NCI-H128 (cell line): ENCODE results near the gene IMPA2.
"Not testable (repeated sequence)": the region's sequence is repeated elsewhere in the genome, so short reads cannot be mapped to it uniquely, and the experiment has no call there.

ENCODE experiments used
- DNase-seq: peaks from one replicate; lab custom pipeline; 2025; ENCODE audit not compliant: unreplicated experiment; lab: John Stamatoyannopoulos, UW

Gene IMPA2

DNA sequence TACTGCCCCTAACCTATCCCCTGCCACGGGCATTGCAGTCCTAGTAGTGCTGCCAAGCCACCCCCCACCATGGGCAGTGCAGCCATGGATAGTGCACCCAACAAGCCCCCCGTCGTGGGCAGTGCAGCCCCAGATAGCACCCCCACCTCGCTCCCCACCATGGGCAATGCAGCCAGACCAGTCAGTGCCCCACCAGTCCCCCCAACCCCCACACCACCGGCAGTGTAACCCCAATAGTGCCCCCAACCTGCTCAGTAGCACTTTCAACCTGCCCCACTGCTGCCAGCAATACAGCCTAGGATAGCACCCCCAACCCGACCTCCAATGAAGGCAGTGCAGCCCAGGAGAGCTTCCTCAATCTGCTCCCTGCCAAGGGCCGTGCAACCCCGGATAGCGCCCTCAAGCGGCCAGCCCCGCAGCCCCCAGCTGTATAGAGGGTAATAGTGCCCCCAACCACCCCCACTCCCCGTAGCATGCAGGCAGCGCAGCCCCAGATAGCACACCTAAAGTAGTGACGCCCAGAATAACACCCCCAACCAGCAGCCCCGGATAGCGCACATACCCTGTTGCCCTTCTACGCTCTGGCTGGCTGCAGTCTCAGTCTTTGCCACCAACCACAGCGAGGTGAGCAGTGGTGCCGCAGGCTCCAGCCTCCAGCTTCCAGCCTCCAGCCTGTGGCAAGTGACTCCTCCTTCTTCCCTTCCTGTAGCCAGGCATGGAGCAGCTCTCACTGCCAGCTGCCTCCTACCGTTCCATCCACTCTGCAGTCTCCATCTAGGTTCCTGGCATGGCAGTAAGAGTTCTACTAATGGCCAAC, 66.9 kb downstream of the IMPA2 start:
- DNase-seq: no peak

DNA sequence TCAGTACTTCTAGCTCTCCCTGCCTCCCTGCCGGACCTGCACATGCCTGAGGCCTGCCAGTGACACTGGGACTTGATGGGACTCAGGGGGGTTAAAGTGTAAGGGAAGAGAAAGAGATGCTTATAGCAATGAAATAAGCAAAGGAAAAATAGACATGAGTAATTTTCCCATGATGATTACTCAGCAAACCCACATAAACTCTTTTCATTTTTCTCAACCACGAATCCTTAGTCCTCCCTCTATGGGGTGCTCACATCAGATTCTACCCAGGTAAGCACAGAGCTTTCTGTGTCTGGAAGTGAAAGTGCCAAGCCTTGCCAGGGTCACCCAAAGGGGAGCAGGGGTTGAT, 67.5 kb downstream of the IMPA2 start:
- no peak for DNase-seq

DNA sequence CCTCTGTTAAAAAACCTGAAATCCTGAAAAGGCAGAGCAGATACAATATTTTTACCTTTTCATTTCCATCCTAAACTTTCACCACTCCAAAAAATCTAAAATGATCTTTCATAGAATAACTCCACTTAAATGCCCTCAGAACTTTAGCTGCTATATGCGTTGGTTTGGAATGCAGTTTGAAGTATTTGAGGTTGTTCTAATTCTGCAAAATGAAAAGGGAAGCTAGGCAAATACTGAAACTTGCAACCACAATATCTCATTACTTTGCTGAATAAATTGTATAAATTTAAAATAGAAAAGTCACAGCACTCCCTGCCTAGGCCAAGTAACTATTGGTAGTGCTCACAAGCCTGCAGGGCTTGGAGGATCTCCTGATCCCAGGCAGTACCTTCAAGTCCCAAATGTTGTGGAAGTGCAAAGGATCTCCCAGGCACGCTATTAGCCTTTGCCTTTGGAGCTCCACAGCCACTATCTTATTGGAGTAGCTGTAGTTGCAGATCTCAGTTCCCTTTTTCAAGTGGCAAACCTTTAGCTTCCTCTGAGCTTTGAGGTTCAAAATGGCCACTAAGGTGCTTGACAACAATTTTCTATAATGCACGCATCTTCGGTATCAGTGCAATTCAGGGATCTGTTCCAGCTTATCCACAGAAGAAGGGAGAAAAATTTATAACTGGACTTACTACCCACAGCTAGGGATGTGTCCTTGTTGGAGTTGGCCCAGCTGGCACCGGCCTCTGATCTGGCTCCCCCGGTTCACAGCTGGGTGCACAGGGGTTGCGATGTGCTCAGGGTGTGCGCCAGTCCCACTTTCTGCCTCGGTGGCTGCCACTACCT, 68.9 kb downstream of the IMPA2 start:
- DNase-seq: no peak

DNA sequence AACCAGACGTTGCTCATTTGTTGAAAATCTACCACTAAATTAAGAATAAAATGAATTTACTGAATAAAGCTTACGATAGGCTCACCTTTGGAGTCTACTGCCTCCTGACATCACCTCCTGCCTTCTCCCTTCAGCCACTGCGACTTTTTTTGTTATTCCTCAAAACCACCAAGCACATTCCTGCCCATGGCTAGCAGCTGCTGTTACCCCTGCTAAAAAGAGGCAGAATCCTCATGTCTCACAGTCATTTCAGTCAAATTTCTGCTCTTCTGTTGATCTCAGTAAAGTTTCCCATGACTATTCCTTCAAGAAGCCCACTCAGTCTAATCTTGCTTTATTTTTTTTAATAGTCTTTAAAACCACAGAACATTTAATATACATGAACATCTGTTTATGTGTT, 71.6 kb downstream of the IMPA2 start:
- no peak for DNase-seq

DNA sequence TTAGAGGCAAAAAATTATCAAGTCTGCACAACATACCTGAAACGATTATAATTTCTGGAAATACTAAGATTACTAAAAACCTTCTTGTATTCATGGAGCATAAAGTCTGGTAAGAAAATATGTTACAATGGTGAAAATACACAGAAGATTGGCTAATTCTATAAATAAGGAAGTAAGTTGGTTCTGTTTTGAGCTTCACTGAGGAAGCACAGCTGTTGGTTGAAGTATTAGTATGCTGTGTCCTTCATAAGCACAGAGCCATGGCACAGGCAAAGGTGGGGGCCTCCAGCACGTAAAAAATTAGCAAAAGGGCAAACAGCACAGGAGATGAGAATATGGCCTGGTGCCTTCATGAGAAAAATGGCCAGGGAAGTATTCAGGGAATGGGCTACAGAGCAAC, 72.0 kb downstream of the IMPA2 start:
- DNase-seq: no peak

DNA sequence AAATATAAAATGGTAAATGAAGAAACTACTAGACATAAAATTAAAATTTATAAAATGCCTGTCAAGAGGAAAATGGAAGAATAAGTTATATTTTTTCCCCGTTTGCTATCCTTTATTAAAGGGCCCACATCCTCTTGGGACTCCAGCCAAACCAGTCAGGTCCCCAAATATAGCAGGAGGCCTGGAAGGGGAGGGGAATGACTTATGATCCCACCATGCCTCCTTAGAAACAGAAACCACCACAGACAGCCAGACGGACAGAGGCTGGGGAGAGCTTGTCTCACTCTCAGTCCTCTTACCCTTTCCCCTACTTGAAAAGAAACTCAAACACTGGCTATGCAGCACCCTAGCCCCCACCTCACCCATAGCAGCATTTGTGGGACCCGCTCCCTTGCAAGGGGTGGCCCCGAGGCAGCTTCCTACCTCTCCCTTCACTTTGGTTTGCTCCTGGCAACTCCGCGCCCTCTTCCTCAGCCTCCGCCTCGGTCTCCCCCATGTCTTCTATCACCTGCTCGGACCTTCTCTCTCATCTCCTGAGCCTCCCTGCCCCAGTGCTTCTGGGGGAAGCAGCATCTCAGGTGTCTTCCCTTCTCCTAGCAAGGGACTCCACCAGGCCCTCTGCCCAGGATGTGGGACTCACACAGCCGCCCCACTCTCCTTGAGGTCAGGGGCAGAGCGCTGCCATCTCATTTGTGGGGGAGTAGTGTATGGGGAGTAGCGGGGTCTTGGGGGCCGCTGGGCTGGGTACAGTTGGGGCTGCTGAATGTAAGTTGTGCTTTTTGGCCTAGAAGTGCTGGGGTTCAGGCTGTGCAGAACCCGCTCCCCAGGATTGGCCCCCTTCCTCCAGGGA, 75.0 kb downstream of the IMPA2 start:
- no peak for DNase-seq

DNA sequence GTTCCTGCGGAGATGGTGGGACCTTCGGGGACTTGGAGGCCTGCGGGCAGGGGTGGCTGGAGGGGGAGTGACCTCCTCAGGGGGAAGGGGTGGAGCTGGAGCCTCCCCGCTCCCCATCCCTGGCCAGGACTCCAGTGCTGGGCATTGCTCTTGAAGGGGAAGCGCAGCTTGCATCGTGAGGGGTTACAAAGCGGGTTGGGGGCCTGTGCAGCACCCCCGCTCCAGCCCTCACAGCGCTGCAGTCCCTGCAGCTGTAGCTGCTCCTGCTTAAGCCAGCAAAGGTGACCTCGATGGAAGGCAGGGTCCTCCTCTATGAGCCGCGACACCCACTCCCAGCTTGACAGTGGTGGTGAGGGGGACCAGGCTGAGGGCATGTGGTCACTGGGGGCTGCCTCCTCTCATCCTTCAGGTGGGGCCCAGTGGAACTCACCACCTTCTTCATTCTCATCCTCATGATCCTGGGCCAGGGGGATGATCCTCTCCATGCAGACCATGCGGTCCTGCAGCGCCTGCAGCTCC, 75.6 kb downstream of the IMPA2 start:
- DNase-seq: no peak

DNA sequence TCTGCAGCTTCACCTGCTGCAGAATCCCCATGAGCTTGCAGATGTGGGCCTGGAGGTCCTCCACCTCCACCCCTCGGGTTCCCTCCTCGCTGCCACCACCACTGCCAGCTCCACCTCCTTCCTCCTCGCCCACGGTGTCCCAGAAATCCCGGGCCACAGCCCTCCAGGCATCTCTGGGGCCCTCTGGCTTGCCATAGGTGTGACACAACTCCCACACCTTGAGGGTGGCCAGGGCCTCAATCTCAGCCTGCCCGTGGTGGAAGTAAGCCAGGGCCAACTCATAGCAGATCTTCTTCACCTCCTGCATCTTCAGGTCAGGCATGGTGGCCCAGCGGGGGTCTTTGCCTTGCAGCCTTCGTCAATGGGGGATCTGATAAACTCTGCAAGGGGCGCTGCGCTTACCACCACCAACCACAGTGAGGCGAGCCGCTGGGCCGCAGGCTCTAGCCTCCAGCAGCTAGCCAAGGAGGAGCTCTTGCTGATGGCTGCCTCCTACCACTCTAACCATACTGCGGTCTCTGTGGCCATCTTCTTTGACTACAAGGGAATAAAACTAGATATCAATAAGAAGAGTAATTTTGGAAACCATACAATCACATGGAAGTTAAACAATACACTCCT, 76.2 kb downstream of the IMPA2 start:
- no peak for DNase-seq

DNA sequence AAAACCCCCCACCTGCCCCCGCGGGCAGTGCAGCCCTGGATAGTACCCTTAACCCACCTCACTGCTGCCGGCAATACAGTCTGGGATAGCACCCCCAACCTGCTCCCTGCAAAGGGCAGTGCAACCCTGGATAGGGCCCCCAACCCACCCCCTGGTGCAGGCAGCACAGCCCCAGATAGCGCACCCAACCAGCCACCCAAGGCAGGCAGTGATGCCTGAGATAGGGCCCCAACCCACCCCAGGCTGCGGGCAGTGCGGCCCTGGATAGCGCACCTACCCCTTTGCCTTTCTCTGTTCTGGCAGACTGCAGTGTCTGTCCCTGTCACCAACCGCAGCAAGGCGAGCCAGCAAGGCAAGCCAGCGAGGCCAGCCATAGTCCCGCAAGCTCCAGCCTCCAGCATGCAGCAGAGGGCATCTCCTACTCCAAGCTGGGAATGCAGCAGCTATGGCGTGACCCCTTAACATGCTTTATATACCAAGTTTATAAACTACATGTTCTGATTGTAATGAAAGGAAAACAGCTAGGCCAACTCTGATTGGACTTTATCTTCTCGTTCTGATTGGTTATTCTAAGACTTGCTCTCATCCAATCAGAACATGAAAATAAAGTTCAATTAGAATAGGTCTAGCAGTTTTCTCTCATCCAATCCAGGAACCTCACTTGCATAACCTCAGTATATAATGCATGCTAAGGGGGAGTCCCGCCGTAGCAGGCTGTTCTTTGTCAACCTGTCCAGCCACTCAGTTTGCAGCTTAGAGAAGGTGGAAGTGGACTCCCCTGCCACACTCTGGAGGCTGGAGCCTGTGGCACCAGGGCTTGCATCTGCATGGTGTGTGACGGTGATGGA, 78.3 kb downstream of the IMPA2 start:
- DNase-seq: no peak

DNA sequence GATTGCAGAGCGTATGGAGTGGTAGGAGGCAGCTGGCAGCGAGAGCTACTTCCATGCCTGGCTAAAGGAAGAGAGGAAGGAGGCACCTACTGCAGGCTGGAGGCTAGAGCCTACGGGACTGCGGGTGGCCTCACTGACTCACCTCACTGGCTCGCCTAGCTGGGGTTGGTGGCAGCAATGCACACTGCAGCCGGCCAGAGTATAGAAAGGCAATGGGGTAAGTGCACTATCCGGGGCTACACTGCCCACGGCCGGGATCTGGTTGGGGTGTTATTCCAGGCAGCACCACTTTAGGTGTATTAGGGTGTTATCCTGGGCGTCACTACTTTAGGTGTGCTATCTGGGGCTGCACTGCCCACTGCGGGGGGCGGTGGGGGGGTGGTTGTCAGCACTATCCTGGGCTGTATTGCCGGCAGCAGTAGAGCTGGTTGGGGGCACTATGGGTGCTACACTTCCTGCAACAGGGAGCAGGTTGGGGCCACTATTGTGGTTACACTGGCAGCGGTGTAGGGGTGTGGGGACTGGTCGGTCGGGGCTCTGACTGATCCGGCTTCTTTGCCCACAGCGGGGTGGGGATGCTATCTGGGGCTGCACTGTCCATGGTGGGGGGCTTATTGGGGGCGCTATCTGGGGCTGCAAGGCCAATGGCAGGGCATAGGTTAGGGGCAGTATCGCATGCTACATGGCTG, 79.0 kb downstream of the IMPA2 start:
- DNase-seq: no peak

DNA sequence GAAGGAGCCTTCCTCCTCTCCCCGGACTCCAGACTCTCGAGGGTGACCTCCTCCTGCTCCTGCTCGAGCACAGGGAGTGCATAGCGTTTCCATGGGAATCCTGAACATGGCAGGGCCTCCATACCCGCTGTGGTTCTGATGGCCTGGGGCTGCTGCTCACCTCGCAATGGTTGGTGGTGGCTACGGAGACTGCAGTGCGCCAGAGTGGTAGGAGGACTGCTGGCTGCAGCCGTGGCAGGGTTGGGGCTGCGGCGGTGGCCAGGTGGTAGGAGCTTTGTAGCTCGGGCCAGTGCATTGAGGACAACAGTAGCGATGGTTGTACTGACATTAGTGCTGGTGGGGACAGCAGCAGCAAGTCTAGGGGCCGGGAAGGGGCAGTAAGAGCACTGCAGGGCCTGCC, 80.4 kb downstream of the IMPA2 start:
- no peak for DNase-seq

DNA sequence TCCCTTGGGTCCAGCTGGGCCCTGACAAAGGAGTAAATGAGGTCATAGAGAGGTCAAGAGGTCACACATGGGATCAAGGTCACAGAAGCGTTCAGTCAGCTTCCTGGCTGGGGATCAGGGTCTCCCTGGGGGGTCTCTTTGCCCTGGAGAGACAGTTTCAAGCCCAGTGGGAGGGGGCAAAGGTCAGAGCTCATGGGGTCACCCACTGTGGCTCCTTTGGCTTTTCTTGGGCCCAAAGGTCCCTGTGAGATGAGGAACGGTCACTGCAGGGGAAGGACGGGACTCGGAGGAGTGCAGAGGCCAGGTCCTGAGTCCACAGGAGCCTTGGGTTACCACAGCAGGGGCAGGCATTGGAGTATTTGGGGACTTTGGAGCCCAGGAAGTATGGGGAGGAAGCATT, 81.7 kb downstream of the IMPA2 start:
- DNase-seq: no peak

DNA sequence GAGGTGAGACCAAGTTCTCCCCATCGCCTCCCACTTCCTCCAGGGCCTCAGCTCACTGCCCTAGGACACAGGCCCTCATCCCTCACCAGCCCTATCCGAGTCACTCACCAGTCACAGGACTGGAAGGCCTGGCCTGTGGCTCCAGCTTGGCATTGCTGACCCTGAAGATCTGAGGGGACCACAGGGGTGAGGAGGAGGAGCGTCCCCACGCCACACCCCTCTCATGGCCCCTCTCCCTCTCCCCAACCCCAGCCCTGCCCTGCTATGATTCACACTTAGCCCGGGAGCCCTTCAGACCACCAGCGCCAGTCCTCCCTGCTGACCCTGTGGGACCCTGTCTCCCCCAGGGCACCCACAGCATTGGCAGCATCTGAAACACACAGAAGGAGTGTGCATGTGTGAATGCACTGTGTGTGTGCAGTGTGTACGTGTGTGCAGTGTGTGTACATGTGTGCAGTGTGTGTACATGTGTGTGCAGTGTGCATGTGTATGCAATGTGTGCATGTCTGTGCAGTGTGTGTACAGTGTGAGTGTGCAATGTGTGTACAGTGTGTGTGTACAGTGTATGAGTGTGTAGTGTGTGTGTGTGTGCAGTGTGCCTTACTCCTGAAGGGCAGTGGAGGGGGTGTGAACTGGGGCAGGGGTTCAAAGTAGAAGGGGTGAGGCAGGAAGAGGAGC, 82.9 kb downstream of the IMPA2 start:
- DNase-seq: no peak

DNA sequence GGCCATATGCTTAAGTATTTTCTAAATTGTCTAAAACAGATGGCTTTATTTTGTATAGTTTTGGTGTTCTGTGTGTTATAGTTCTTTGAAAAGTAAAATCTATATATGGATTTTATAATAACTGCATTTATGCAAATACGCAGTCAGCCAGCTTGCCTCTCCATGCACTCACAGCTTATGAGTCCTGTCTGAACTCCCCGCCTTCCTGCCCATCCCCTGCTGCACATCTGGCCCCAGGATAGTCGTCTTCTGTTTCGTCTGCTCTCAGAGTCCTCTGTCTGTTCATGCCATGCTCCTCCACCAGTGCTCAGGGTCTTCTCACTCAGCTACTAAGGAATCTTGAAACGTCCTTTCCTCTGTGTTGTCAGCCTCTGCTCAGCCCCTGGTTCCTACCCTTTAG, 84.1 kb downstream of the IMPA2 start:
- DNase-seq: no peak

DNA sequence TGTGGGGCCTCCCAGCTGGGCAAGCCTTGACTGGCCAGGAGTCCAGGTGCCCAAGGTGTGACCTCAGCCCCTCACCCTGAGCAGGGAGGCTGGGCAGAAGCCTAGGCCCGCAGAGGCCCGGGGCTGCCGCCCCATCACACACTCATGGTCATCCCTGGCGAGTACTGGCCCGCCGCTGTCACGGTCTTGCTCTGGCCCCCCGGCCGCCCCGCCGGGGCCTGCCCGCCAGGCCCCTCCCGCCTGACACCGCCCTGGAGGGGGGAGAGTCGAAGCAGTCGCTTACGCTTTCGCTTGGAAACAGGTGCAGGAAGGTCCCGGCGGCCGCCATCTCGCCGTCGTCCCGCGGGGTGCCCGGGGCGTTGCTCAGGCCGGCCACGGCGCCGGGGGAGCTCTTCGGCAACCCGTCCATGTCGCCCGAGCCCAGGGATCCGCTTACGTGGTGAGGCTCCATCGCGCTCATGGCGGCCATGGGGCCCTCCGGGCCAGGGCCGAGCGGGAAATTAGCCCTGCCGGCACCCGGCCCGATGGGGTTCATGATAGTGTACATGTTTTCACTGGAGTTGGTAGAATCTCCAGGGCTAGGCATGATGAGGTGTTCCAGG, 85.7 kb downstream of the IMPA2 start:
- no peak for DNase-seq

DNA sequence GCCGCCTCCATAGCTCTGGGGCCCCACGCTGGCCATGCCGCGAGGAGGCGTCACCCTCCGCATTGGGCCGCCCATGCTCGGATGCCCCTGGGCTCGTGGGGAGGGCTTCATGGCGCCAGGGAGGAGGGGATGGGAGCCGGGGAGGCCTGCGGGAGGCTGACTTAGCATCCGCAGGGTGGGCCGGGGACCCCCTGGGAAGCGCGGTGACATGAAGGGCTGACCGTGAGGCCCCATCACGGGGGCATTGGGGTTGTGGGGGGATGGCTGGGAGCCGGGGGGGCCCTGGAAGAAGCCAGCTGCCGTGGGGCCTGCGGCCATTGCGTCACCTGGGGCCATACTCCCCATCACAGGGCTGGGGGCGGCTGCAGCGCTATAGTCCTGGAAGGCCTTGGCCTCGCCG, 86.4 kb downstream of the IMPA2 start:
- DNase-seq: no peak

DNA sequence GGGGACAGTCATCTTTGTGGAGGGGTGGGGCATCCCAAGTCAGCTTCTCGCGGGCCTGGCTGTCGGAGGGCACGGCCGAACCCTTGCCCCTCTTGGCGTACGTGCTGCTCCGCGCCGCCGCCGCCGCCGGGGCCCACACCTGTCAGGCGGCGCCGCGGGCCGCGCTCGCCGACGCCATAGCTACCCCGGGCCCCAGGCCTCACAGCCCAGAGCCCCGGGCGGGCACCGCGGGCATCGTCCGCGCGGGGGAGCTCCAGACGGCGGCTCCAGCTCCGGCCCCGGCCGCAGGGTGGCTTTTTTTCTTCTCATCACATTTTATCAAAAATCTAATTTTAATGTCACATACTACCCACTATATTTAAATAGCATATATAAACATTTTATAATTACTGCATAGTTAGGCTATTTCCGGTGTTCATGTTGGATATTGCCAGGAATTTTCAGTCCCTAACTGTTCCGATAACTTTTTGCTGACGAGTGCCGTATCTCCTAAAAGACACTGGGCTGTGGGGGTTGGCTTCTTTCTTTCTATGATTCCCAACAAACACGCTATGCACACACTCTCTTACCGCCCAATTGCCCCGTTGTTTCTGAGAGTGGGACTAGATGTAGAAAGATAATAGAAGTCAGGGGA, 87.1 kb downstream of the IMPA2 start:
- not testable (repeated sequence) for DNase-seq

DNA sequence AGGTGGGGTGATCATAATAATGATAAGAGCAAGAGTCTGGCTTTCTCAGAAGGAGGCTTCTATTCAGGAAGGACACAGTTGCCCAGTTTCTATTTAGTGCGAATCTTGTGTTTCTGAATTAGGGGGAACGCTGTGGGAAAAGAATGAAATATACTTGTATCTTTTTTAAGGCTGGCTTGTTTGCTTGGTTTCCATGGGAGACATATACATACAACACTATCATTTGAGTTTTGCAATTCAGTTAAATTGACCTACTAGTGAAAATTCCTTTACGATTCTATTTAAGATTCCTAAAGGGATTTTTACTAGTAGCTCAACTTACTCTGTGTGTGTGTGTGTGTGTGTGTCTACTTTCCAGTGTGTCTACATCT, 87.6 kb downstream of the IMPA2 start:
- no peak for DNase-seq
